MM.1S (cell line): ENCODE measurements around the gene ALG14.

ENCODE experiments used
- DNase-seq: peaks from one replicate; pipeline ENCODE4 v3.0.0-alpha.2; 2015
- H2AFZ ChIP-seq: fragments of 300-600 bp; sonication (generic); 2 replicates; pipeline ENCODE4 v1.6.0; 2016; ENCODE audit warnings: antibody characterized with exemption, low read length
- H3F3A ChIP-seq: fragments of 300-600 bp; sonication (generic); 2 replicates; pipeline ENCODE4 v1.6.1; 2016; ENCODE audit warnings: mild to moderate bottlenecking, antibody characterized with exemption, low read length, moderate library complexity, mixed read lengths; ENCODE audit not compliant: insufficient read depth
- H3K27ac ChIP-seq: fragments of 300-600 bp; sonication (generic); 2 replicates; pipeline ENCODE4 v1.5.1; 2016; ENCODE audit warnings: mild to moderate bottlenecking, low read length
- H3K27me3 ChIP-seq: fragments of 300-600 bp; sonication (generic); replicated peaks from 2 replicates; pipeline ENCODE4 v1.6.0; 2016; ENCODE audit warnings: low read length; ENCODE audit not compliant: insufficient read depth
- H3K36me3 ChIP-seq: fragments of 300-600 bp; sonication (generic); replicated peaks from 2 replicates; pipeline ENCODE4 v1.6.1; 2016; ENCODE audit warnings: mild to moderate bottlenecking, low read length, mixed read lengths; ENCODE audit not compliant: insufficient read depth
- H3K4me1 ChIP-seq: fragments of 300-600 bp; sonication (generic); 2 replicates; pipeline ENCODE4 v1.6.1; 2016; ENCODE audit warnings: low read length, mixed read lengths
- H3K4me2 ChIP-seq: fragments of 300-600 bp; sonication (generic); 2 replicates; pipeline ENCODE4 v1.6.0; 2016; ENCODE audit warnings: low read depth, low read length
- H3K4me3 ChIP-seq: fragments of 300-600 bp; sonication (generic); 2 replicates; pipeline ENCODE4 v1.5.1; 2016; ENCODE audit warnings: low read length, mixed read lengths
- H3K79me2 ChIP-seq: fragments of 300-600 bp; sonication (generic); 2 replicates; pipeline ENCODE4 v1.6.1; 2016; ENCODE audit warnings: mixed run types, low read length, mixed read lengths
- H3K9ac ChIP-seq: fragments of 300-600 bp; sonication (generic); 2 replicates; pipeline ENCODE4 v1.6.1; 2016; ENCODE audit warnings: low read length, mixed read lengths
- H3K9me2 ChIP-seq: fragments of 300-600 bp; sonication (generic); replicated peaks from 2 replicates; pipeline ENCODE4 v1.6.1; 2016; ENCODE audit warnings: mild to moderate bottlenecking, low read length, mixed read lengths; ENCODE audit not compliant: insufficient read depth
- H3K9me3 ChIP-seq: fragments of 300-600 bp; sonication (generic); replicated peaks from 2 replicates; pipeline ENCODE4 v1.6.1; 2016; ENCODE audit warnings: mild to moderate bottlenecking, low read length, mixed read lengths; ENCODE audit not compliant: insufficient read depth
- H4K20me1 ChIP-seq: fragments of 300-600 bp; sonication (generic); 2 replicates; pipeline ENCODE4 v1.6.1; 2016; ENCODE audit warnings: mild to moderate bottlenecking, low read length, moderate library complexity, mixed read lengths; ENCODE audit not compliant: insufficient read depth
- CTCF ChIP-seq: fragments of 300-600 bp; sonication (generic); IDR thresholded peaks from 2 replicates; pipeline ENCODE4 v1.5.1; 2016; ENCODE audit warnings: antibody characterized with exemption, low read length, mixed read lengths
- EZH2 ChIP-seq: fragments of 300-600 bp; sonication (generic); optimal IDR thresholded peaks from 2 replicates; pipeline ENCODE3; 2017; ENCODE audit warnings: low read depth, mild to moderate bottlenecking, antibody characterized with exemption, low read length, mixed read lengths
- EZH2phosphoT487 ChIP-seq: fragments of 300-600 bp; sonication (generic); IDR thresholded peaks from 2 replicates; pipeline ENCODE4 v1.6.1; 2018; ENCODE audit warnings: antibody characterized with exemption, low read length

Gene ALG14

GRCh38 chr1:95097426-95097825 lies 24.7 kb upstream of the ALG14 start:
- Histone ChIP-seq H3K79me2 (no peaks in the 10 kb centered on the region), H3K9ac (no peak overlapping the region), H4K20me1 (no peaks in the 10 kb centered on the region), H3K36me3 (no peaks in the 10 kb centered on the region), H3K4me3 (no peak overlapping the region), H2AFZ (no peak overlapping the region), H3K9me2 (no peaks in the 10 kb centered on the region), H3F3A (no peaks in the 10 kb centered on the region), H3K9me3 (no peaks in the 10 kb centered on the region), H3K4me2 (no peak overlapping the region), H3K27me3 (no peaks in the 10 kb centered on the region), H3K27ac (no peak overlapping the region), H3K4me1 (no peaks in the 10 kb centered on the region)
- DNase-seq = no peak
- no peak for TF ChIP-seq EZH2
- TF ChIP-seq CTCF = no peak
- TF ChIP-seq EZH2phosphoT487 = no peak

- Histone ChIP-seq H3F3A (no peaks in the 10 kb centered on the region), H3K9me3 (no peaks in the 10 kb centered on the region), H3K36me3 (no peaks in the 10 kb centered on the region), H3K27me3 (no peaks in the 10 kb centered on the region), H3K79me2 (no peaks in the 10 kb centered on the region), H2AFZ (0 out of 2 replicates have a peak overlapping the region, but pooled peaks have one; percentile 51), H3K27ac (peak overlapping the region; percentile 23; the same call in 1 of the 2 replicates), H3K4me2 (0 out of 2 replicates have a peak overlapping the region, but pooled peaks have one; percentile 27), H3K9ac (no peak overlapping the region), H4K20me1 (no peaks in the 10 kb centered on the region), H3K9me2 (no peaks in the 10 kb centered on the region), H3K4me3 (no peak overlapping the region), H3K4me1 (no peaks in the 10 kb centered on the region)
- no peak for DNase-seq
- TF ChIP-seq CTCF (no peak), EZH2phosphoT487 (no peak), EZH2 (no peak)
Observed at GRCh38 chr1:95096218-95096841, 23.6 kb upstream of the ALG14 start.

GRCh38 chr1:95095833-95096217 lies 23.1 kb upstream of the ALG14 start:
- peak overlapping the region; percentile 23; the same call in 1 of the 2 replicates for H3K27ac ChIP-seq
- no peaks in the 10 kb centered on the region for H3K9me3 ChIP-seq
- no peaks in the 10 kb centered on the region for H4K20me1 ChIP-seq
- no peaks in the 10 kb centered on the region for H3K4me1 ChIP-seq
- 0 out of 2 replicates have a peak overlapping the region, but pooled peaks have one; percentile 51 for H2AFZ ChIP-seq
- no peaks in the 10 kb centered on the region for H3K27me3 ChIP-seq
- H3K36me3 ChIP-seq = no peaks in the 10 kb centered on the region
- 0 out of 2 replicates have a peak overlapping the region, but pooled peaks have one; percentile 27 for H3K4me2 ChIP-seq
- no peak for DNase-seq
- H3K79me2 ChIP-seq = no peaks in the 10 kb centered on the region
- H3K9me2 ChIP-seq = no peaks in the 10 kb centered on the region
- no peak overlapping the region for H3K4me3 ChIP-seq
- no peak overlapping the region for H3K9ac ChIP-seq
- H3F3A ChIP-seq = no peaks in the 10 kb centered on the region
- TF ChIP-seq EZH2 (no peak), EZH2phosphoT487 (no peak), CTCF (no peak)
